HepG2 (cell line): ENCODE data around the gene AP3B2.

Experiments
- EZH2 ChIP-seq: conservative IDR thresholded peaks from 2 replicates; pipeline ENCODE4 v1.6.1; 2012; ENCODE audit warnings: mild to moderate bottlenecking, low read depth, low read length, moderate library complexity
- SIN3A ChIP-seq: IDR thresholded peaks from 2 replicates; pipeline ENCODE4 v1.6.1; 2011; ENCODE audit warnings: low read depth, mild to moderate bottlenecking, control low read depth, low read length, borderline replicate concordance
- ZNF274 ChIP-seq: sonication (generic); formaldehyde crosslinking; IDR thresholded peaks from 2 replicates; pipeline ENCODE4 v1.5.1; 2020; ENCODE audit warnings: mild to moderate bottlenecking, missing genetic modification reagents
- ZNF589 ChIP-seq: sonication (generic); formaldehyde crosslinking; conservative IDR thresholded peaks from 2 replicates; pipeline ENCODE4 v1.8.0; 2022; ENCODE audit warnings: mild to moderate bottlenecking, moderate library complexity, missing genetic modification reagents
- TF ChIP-seq, protein P1 (sequence below): sonication (generic); formaldehyde crosslinking; IDR thresholded peaks from 2 replicates; pipeline ENCODE4 v1.4.0; 2020; ENCODE audit warnings: mild to moderate bottlenecking, missing genetic modification reagents, borderline replicate concordance

DNA sequence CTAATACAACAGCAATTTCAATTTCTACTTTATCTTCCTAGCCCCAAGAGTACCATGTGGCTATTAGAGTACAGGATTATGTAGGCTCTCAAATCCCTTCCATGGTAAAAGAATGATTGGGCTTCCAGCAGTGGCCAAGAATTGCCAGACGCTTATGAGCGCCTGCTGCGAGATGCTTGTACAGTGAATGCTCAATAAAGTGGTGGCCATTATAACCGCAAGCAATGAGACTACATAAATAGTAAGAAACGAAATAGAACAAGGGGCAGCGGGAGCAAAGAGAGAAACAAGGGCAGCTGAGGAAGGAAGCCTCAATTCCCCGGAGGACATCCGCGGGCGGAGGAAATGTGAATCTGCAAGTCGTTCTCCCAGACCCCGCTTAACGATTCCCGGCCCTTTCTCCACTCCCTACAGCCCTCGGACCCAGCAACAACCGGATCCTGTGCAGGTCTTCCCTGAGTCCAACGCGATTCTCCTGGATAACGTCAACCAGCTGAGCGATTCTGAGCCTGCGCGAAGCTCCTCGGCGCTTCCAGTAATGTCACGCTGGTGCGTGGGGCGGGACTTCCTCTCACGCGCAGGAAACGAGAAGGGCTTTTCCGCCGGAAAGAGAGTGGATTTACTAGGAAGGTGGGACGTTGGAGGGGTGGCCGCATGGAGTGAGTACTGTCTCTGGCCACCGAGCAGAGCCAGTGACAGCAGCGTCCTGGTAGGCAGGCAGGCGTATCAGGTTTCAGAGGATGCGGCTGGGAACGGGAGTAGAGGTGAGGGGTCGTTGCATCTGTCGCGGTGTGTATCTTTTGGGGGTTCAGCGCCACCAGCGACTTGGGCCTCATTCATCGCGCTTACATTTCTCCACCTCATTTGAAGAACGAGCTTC, 40.5 kb upstream of the AP3B2 start:
- TF ChIP-seq SIN3A = peak; percentile 53; the same call in 1 of the 2 replicates
- TF ChIP-seq ZNF274 = peak; percentile 16; the same call in 1 of the 2 replicates
- no peak for TF ChIP-seq EZH2
- TF ChIP-seq ZNF589 (CRISPR knock-in tag) = no peak
- TF ChIP-seq, protein P1, sequence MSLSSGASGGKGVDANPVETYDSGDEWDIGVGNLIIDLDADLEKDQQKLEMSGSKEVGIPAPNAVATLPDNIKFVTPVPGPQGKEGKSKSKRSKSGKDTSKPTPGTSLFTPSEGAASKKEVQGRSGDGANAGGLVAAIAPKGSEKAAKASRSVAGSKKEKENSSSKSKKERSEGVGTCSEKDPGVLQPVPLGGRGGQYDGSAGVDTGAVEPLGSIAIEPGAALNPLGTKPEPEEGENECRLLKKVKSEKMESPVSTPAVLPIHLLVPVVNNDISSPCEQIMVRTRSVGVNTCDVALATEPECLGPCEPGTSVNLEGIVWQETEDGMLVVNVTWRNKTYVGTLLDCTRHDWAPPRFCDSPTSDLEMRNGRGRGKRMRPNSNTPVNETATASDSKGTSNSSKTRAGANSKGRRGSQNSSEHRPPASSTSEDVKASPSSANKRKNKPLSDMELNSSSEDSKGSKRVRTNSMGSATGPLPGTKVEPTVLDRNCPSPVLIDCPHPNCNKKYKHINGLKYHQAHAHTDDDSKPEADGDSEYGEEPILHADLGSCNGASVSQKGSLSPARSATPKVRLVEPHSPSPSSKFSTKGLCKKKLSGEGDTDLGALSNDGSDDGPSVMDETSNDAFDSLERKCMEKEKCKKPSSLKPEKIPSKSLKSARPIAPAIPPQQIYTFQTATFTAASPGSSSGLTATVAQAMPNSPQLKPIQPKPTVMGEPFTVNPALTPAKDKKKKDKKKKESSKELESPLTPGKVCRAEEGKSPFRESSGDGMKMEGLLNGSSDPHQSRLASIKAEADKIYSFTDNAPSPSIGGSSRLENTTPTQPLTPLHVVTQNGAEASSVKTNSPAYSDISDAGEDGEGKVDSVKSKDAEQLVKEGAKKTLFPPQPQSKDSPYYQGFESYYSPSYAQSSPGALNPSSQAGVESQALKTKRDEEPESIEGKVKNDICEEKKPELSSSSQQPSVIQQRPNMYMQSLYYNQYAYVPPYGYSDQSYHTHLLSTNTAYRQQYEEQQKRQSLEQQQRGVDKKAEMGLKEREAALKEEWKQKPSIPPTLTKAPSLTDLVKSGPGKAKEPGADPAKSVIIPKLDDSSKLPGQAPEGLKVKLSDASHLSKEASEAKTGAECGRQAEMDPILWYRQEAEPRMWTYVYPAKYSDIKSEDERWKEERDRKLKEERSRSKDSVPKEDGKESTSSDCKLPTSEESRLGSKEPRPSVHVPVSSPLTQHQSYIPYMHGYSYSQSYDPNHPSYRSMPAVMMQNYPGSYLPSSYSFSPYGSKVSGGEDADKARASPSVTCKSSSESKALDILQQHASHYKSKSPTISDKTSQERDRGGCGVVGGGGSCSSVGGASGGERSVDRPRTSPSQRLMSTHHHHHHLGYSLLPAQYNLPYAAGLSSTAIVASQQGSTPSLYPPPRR (CRISPR knock-in tag) = peak; percentile 49; the same call in 1 of the 2 replicates
